Left renal cortex interstitium (tissue), 4 donors: ENCODE results near the gene CTTNBP2. TPM values are rescaled to one million over a fixed set of nuclear protein-coding genes. Genes with fewer than 3 reads are reported as not detected.
"Not testable (repeated sequence)": the region's sequence is repeated elsewhere in the genome, so short reads cannot be mapped to it uniquely, and the experiment has no call there.

Source experiments
- DNase-seq, 4 donors: peaks; one replicate each; pipeline ENCODE4 v3.0.0-alpha.2; 2013; ENCODE audit warnings: low read depth in 4 of 4, low spot score in 2 of 4, missing footprints in 1 of 4
- polyA plus RNA-seq, 4 donors: library from polyadenylated mRNA; unstranded; fragments of 120-200 nt; gene quantifications; one replicate each; pipeline ENCODE4 v1.2.1, GENCODE V29; 2013; ENCODE audit not compliant: insufficient read length in 4 of 4

The CTTNBP2 gene
- polyA plus RNA-seq, 4 donors = 23.2 to 34.1 (median 25.8) TPM

- DNase-seq = no peak
These were observed 116.6 kb downstream of the CTTNBP2 start for GRCh38 chr7:117756586-117757085.

DNA sequence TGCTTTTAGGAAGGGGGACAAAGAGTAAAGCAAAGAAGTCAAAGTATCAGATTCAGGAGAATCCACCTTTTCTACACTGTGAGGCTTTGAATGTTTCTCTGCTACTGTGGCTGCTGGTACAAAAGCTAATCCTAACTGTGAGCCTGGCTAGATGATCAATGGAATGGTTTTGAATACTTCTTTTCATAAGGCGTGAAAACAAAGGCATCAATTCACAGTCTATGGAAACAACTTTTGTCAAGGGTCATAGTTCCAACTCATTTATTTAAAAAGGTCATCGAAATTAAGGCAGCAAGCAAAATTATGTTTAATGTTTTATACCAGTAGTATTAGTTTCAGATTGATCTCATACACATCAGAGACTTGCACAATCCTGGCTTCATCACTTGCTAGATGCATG, 118.1 kb downstream of the CTTNBP2 start:
- DNase-seq = no peak

- DNase-seq = no peak
These were observed 121.5 kb downstream of the CTTNBP2 start for GRCh38 chr7:117751775-117752174.

DNA sequence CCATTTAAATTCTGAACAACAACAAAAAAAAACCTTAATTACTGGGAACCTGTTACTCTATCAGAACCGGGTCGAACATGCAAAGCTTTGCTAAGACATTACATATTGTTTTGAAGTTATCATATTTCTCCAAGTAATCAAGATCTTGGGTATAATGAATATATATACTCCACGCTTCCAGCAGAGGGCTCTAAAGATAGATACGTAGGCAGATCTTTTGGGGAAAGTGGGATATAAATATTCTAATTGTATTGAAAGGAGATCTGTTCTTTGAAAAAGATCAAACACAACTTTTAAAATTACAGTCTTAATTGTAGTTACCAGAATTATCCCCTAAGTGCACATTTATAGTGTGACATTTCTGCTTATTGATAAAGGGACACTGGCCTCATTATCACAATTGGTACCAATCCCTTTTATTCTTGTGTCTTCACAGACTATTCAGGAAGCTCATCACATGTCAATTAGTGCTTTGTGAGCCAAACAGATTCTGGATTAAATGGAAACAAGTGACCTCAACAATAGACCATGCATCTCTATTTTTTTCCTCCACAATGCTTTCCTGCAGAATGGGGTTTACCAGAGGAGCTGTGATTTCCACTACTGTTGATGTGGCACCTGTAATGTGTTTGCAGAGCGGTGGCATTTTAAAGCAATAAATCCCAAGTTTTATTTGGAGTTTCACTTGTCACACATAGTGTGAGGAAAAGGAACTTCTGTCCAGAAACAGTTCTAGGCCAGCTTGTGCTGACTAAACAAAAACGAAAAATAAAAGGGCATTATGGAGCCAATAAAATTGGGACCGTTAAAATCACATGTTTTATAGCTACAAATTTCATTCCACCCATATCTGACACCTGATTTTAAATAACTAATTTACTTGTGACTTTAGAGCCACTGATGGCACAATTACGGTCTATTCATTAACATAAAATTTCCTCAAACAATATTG, 122.4 kb downstream of the CTTNBP2 start:
- DNase-seq = no peak

- DNase-seq = no peak
These were observed 131.3 kb downstream of the CTTNBP2 start for GRCh38 chr7:117741962-117742361.

DNA sequence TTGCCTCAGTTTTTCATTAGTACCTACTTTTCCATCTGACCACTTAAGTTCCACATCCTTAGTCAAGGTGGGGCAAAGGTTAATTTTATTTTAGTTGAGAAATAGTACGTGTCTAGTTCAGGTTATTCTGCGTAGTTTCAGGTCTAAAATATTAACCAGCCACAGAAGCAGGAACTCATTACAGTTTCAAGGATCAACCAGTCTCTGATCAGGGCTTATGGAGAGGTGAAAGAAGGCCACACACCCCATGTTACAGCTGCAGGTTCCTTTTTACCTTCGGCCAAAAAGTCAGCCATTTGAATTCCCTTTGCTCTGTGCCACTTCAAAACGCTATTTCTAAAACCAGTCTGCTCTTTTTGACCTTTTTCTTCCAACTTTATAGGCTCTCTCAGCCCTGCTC, 134.2 kb downstream of the CTTNBP2 start:
- DNase-seq = no peak

DNA sequence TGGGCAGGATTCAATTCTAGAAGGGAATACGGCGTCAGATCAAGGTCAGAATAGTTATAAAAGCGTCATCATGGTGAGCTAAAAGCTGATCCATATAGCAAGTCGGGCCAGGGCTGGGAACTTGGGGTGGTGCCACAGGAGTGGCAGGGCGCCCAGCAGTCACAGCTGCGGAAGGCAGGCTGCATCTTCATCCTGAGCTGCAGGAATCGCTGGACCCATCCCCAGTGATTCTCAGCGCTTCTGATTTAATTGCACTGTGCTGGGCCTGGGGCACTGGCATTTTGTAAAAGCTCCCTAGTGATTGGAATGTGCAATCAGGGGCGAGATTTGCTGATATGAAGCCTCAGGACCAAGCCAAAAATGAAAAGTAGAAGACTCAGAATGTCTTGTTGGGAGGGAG, 135.3 kb downstream of the CTTNBP2 start:
- DNase-seq = no peak

DNA sequence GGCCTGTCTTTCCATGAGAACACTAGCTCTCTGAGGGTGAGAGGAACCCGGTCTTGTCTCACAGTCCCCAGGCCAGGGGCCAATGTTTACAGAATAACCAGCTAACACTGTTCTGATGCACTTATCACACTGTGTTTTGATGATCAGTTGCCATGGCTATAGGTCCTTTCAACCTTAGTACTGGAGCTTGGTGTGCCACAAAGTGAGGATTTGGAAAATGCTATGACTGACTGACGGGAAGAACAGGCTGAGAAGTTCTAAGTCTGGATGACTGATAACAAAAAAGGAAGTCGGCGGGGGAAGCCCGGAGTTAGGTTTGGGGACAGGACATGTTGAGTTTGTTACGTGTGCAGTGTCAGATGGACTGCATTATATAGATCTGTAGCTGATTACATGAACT, 141.8 kb downstream of the CTTNBP2 start:
- DNase-seq = no peak

DNA sequence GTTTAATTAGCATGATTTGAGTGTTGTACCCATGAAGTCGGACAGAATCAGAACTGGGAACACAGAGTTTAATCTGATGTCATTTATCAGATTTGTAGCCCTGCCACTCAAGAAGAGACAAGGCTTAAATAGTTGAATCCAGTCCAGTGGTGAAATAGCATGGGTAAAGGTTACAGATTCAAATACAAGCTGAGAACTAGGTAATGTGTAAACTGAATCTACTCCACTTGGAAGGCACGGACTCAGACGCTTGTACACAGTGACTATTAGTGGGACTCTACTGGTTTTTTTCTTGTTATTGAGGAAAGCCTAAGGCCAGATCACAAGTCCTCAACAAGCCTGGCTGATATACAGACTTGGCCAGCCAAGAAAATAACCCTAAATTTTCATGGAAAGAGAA, 142.9 kb downstream of the CTTNBP2 start:
- no peak for DNase-seq

GRCh38 chr7:117728890-117729624, 144.2 kb downstream of the CTTNBP2 start:
- no peak for DNase-seq

- no peak for DNase-seq
These were observed 148.3 kb downstream of the CTTNBP2 start for GRCh38 chr7:117724898-117725297.

- no peak for DNase-seq
These were observed 153.9 kb downstream of the CTTNBP2 start for GRCh38 chr7:117719377-117719776.

- DNase-seq = no peak
These were observed 155.0 kb downstream of the CTTNBP2 start for GRCh38 chr7:117718116-117718835.

GRCh38 chr7:117717357-117717756, 155.9 kb downstream of the CTTNBP2 start:
- no peak for DNase-seq

DNA sequence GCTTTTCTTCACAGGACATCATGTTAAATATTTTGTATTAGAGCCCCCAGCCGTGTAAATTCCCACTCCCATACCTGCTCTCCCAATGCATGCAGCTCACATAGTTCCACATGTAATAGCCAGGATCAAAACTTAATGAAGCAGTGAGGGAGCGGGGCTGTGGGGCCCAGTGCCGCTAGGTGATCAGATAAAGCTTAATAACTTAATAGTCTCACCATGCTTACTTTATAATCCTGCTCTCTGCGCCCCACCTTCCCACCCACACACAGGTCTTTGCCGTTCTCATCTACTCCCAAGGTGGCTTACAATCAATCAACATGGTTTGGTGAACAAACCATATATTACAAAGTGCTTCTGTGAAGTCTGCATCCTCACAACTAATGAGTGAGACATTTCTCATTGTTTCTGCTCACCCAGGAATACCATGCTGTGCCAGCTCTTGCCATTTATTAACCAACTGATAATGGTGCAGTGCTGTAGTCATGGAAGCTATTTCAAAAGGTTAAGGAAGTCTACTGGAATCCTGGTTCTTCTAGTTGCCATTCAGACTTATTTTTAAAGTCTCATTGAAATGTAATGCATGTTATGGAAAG, 156.4 kb downstream of the CTTNBP2 start:
- no peak for DNase-seq

DNA sequence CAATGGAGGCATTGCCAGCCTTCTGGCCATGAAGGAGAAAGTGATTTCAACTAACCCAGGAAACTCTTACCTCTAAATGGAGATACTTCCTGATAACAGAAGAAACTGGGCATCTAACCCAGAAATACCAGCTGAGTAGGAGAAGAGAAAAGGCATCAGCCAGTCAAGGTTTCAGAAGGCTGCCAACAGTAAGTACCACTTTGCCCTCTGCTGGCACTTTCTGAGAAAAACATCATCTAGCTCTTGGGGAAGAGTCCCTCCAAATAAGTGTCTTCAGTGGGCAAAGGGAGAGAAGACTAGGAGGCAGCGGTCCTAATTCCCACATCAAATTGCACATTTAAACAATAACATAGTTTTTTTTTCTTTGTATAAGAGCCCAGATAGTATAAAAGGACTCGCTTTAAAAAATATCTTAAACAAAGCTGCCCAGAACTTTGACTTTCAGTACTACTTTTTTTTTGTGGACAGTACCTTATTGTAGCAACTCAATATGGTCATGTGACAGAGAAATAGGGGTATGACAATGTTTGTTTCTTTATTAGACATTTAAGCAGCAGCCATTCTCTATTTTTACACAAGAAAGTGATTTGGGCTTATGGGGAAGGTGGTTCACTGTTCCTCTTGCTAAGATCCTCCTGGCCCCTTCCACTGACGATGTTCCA, 157.3 kb downstream of the CTTNBP2 start:
- no peak for DNase-seq

DNA sequence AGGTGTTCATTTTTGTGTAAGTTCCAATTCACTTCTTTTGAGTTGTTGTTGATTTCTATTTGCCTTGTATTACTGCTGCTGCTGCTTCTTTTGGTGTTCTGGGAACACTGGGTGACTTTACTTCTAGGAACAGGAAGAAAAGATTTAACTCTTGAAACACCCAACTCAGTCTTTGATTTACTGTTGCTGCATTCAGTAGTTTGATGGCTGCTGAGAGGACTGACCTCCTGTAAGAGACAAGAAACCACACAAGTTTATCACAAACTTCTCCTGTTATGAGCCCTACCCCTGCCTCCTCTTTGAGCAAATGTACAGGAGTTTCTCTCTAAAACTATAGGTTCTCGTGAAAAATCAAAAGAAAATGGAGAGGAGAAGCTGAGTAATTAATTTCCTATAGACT, 161.7 kb downstream of the CTTNBP2 start:
- DNase-seq = no peak

DNA sequence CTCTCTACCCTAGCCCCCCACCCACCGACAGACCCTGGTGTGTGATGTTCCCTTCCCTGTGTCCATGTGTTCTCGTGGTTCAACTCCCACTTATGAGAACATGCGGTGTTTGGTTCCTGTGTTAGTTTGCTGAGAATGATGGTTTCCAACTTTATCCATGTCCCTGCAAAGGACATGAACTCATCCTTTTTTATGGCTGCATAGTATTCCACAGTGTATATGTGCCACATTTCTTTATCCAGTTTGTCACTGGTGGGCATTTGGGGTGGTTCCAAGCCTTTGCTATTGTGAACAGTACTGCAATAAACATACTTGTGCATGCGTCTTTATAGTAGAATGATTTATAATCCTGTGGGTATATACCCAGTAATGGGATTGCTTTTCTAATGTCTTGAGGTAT, 165.1 kb downstream of the CTTNBP2 start:
- DNase-seq = not testable (repeated sequence)

GRCh38 chr7:117707080-117707479, 166.2 kb downstream of the CTTNBP2 start:
- no peak for DNase-seq

- no peak for DNase-seq
These were observed 167.0 kb downstream of the CTTNBP2 start for GRCh38 chr7:117706210-117706609.
